ENCODE measurements around the gene PON2. TPM values are rescaled to one million over a fixed set of nuclear protein-coding genes. Genes with fewer than 3 reads are reported as not detected.

The PON2 gene
- total RNA-seq, 2 donors from 2014 or later, result 66.3 to 66.8 TPM

DNA sequence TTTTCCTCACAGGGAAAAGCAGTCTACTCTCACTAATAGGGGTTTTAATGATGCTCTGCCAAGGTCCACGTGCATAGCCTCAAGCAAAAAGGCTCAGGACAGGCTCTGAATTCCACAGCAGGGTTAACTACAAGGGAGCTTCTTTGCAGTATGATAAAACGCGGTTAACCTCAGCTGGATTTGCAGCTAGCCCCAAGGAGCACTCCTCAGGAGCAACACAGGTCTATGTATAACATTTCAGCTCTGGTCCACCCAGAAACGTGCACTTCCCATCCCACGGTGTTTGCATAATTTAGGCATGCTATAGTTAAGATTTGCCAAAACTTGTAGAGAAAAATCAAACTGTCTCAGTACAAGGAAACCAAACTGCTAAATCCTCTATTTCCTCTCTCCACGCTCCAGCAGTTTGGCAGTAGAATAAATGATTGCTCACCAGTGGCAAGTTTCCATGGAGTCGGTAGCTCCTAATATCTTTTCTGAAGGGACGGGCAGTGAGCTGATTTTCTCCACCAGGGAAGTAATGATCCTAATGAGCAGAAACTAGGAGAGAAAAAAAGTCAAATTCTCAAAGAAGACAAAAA, 37.8 kb upstream of the PON2 start:
- no peaks in the 10 kb centered on the region for H3K36me3 Mint-ChIP-seq (ENCODE audit: low read depth)
- H3K9me3 ChIP-seq (ENCODE audit: control insufficient read depth, low read length), result no peaks in the 10 kb centered on the region
- no peaks in the 10 kb centered on the region for H3K27me3 Mint-ChIP-seq (ENCODE audit: insufficient read depth)
- TF ChIP-seq, protein P1, sequence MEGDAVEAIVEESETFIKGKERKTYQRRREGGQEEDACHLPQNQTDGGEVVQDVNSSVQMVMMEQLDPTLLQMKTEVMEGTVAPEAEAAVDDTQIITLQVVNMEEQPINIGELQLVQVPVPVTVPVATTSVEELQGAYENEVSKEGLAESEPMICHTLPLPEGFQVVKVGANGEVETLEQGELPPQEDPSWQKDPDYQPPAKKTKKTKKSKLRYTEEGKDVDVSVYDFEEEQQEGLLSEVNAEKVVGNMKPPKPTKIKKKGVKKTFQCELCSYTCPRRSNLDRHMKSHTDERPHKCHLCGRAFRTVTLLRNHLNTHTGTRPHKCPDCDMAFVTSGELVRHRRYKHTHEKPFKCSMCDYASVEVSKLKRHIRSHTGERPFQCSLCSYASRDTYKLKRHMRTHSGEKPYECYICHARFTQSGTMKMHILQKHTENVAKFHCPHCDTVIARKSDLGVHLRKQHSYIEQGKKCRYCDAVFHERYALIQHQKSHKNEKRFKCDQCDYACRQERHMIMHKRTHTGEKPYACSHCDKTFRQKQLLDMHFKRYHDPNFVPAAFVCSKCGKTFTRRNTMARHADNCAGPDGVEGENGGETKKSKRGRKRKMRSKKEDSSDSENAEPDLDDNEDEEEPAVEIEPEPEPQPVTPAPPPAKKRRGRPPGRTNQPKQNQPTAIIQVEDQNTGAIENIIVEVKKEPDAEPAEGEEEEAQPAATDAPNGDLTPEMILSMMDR (conservative IDR thresholded peaks at IDR 0.05), result no peak
- H3K4me1 Mint-ChIP-seq, result peaks cover 26% of the 10 kb centered on the region
- H3K27me3 ChIP-seq (ENCODE audit: control insufficient read depth, insufficient read depth, low read length, poor library complexity, severe bottlenecking), result no peaks in the 10 kb centered on the region
- H3K27ac Mint-ChIP-seq, result no peak overlapping the region
- H3K9me3 Mint-ChIP-seq, result no peaks in the 10 kb centered on the region
- H3K4me3 ChIP-seq (ENCODE audit: low read length), result no peak overlapping the region
- H3K4me1 ChIP-seq (ENCODE audit: control insufficient read depth, insufficient read depth, low read length), result peaks cover 4% of the 10 kb centered on the region
- H3K9ac ChIP-seq (ENCODE audit: extremely low read depth, low read length, poor library complexity, severe bottlenecking), result no peak overlapping the region
- H3K36me3 ChIP-seq (ENCODE audit: control insufficient read depth, insufficient read depth, low read length), result no peaks in the 10 kb centered on the region
- peak overlapping the region; percentile 95 for H3K27ac ChIP-seq (ENCODE audit: low read depth, low read length)
- WGBS, 2 experiments (ENCODE audit: insufficient coverage in 1 of 2, insufficient read length in 1 of 2), result 68 to 82% methylated on average over 8 of the region's 8 CpGs
- DNase-seq, result no peak
- H3K4me3 Mint-ChIP-seq, result no peak overlapping the region

GRCh38 chr7:95471071-95471470, 36.2 kb upstream of the PON2 start:
- peaks cover 22% of the 10 kb centered on the region for H3K4me1 Mint-ChIP-seq
- Histone ChIP-seq H3K27me3 (ENCODE audit: control insufficient read depth, insufficient read depth, low read length, poor library complexity, severe bottlenecking) (no peaks in the 10 kb centered on the region), H3K27ac (ENCODE audit: low read depth, low read length) (peak overlapping the region; percentile 95), H3K9ac (ENCODE audit: extremely low read depth, low read length, poor library complexity, severe bottlenecking) (no peak overlapping the region), H3K36me3 (ENCODE audit: control insufficient read depth, insufficient read depth, low read length) (no peaks in the 10 kb centered on the region), H3K9me3 (ENCODE audit: control insufficient read depth, low read length) (no peaks in the 10 kb centered on the region), H3K4me1 (ENCODE audit: control insufficient read depth, insufficient read depth, low read length) (peaks cover 4% of the 10 kb centered on the region), H3K4me3 (ENCODE audit: low read length) (no peak overlapping the region)
- H3K27ac Mint-ChIP-seq, result peak overlapping the region; percentile 27
- no peaks in the 10 kb centered on the region for H3K27me3 Mint-ChIP-seq (ENCODE audit: insufficient read depth)
- no peak for DNase-seq
- WGBS, 2 experiments (ENCODE audit: insufficient coverage in 1 of 2, insufficient read length in 1 of 2), result 46 to 78% methylated on average over 2 to 3 of the region's 3 CpGs
- no peaks in the 10 kb centered on the region for H3K36me3 Mint-ChIP-seq (ENCODE audit: low read depth)
- no peak overlapping the region for H3K4me3 Mint-ChIP-seq
- TF ChIP-seq, protein P1 (conservative IDR thresholded peaks at IDR 0.05), result no peak
- no peaks in the 10 kb centered on the region for H3K9me3 Mint-ChIP-seq

- no peak overlapping the region for H3K4me3 ChIP-seq (ENCODE audit: low read length)
- H3K36me3 ChIP-seq (ENCODE audit: control insufficient read depth, insufficient read depth, low read length), result no peaks in the 10 kb centered on the region
- Mint-ChIP-seq H3K9me3 (no peaks in the 10 kb centered on the region), H3K27ac (no peak overlapping the region), H3K27me3 (ENCODE audit: insufficient read depth) (no peaks in the 10 kb centered on the region), H3K36me3 (ENCODE audit: low read depth) (no peaks in the 10 kb centered on the region), H3K4me3 (no peak overlapping the region), H3K4me1 (peaks cover 22% of the 10 kb centered on the region)
- peaks cover 4% of the 10 kb centered on the region for H3K4me1 ChIP-seq (ENCODE audit: control insufficient read depth, insufficient read depth, low read length)
- WGBS, 2 experiments (ENCODE audit: insufficient coverage in 1 of 2, insufficient read length in 1 of 2), result 0 to 43% methylated on average over 1 to 3 of the region's 3 CpGs
- TF ChIP-seq, protein P1 (conservative IDR thresholded peaks at IDR 0.05), result no peak
- peak overlapping the region; percentile 95 for H3K27ac ChIP-seq (ENCODE audit: low read depth, low read length)
- DNase-seq, result no peak
- H3K9me3 ChIP-seq (ENCODE audit: control insufficient read depth, low read length), result no peaks in the 10 kb centered on the region
- H3K27me3 ChIP-seq (ENCODE audit: control insufficient read depth, insufficient read depth, low read length, poor library complexity, severe bottlenecking), result no peaks in the 10 kb centered on the region
- H3K9ac ChIP-seq (ENCODE audit: extremely low read depth, low read length, poor library complexity, severe bottlenecking), result no peak overlapping the region
Observed at GRCh38 chr7:95470452-95470851, 35.6 kb upstream of the PON2 start.
